ENCODE data around the gene SYNJ2.

Gene SYNJ2

GRCh38 chr6:157951828-157952227 is 29.8 kb upstream of the SYNJ2 start:
- no peak overlapping the region for H3K4me3 ChIP-seq (ENCODE audit: low read length)
- TF ChIP-seq CTCF (IDR thresholded peaks at IDR 0.05; ENCODE audit: insufficient read depth, low read depth, low read length, missing control alignments): no peak
- DNase-seq (ENCODE audit: low read depth): no peak

- DNase-seq (ENCODE audit: low read depth): peak; percentile 47
- H3K4me3 ChIP-seq (ENCODE audit: low read length): no peak overlapping the region
- no peak for TF ChIP-seq CTCF (IDR thresholded peaks at IDR 0.05; ENCODE audit: insufficient read depth, low read depth, low read length, missing control alignments)
Observed at GRCh38 chr6:157952861-157953351, 28.8 kb upstream of the SYNJ2 start.

GRCh38 chr6:157953580-157954091 is 28.0 kb upstream of the SYNJ2 start:
- no peak overlapping the region for H3K4me3 ChIP-seq (ENCODE audit: low read length)
- no peak for DNase-seq (ENCODE audit: low read depth)
- TF ChIP-seq CTCF (IDR thresholded peaks at IDR 0.05; ENCODE audit: insufficient read depth, low read depth, low read length, missing control alignments): no peak

GRCh38 chr6:157954150-157955117 is 27.2 kb upstream of the SYNJ2 start:
- no peak for TF ChIP-seq CTCF (IDR thresholded peaks at IDR 0.05; ENCODE audit: insufficient read depth, low read depth, low read length, missing control alignments)
- peak overlapping the region; percentile 29 for H3K4me3 ChIP-seq (ENCODE audit: low read length)
- DNase-seq (ENCODE audit: low read depth): peak; percentile 60

- TF ChIP-seq CTCF (IDR thresholded peaks at IDR 0.05; ENCODE audit: insufficient read depth, low read depth, low read length, missing control alignments): no peak
Observed at GRCh38 chr6:157955675-157956074, 26.0 kb upstream of the SYNJ2 start.

GRCh38 chr6:157956171-157956730 is 25.4 kb upstream of the SYNJ2 start:
- H3K4me3 ChIP-seq (ENCODE audit: low read length): no peak overlapping the region
- no peak for TF ChIP-seq CTCF (IDR thresholded peaks at IDR 0.05; ENCODE audit: insufficient read depth, low read depth, low read length, missing control alignments)
- DNase-seq (ENCODE audit: low read depth): no peak

More at GRCh38 chr6:157955675-157956074, 26.0 kb upstream of the SYNJ2 start:
- DNase-seq (ENCODE audit: low read depth): no peak
- H3K4me3 ChIP-seq (ENCODE audit: low read length): no peak overlapping the region
